HG03097 (cell line): ENCODE results near the gene KMT2D.

Experiments used
- ATAC-seq: cut with Tn5 transposase; IDR thresholded peaks from one replicate; pipeline ENCODE4 v1.9.1; 2021; ENCODE audit not compliant: unreplicated experiment, low FRiP score

The KMT2D gene, protein sequence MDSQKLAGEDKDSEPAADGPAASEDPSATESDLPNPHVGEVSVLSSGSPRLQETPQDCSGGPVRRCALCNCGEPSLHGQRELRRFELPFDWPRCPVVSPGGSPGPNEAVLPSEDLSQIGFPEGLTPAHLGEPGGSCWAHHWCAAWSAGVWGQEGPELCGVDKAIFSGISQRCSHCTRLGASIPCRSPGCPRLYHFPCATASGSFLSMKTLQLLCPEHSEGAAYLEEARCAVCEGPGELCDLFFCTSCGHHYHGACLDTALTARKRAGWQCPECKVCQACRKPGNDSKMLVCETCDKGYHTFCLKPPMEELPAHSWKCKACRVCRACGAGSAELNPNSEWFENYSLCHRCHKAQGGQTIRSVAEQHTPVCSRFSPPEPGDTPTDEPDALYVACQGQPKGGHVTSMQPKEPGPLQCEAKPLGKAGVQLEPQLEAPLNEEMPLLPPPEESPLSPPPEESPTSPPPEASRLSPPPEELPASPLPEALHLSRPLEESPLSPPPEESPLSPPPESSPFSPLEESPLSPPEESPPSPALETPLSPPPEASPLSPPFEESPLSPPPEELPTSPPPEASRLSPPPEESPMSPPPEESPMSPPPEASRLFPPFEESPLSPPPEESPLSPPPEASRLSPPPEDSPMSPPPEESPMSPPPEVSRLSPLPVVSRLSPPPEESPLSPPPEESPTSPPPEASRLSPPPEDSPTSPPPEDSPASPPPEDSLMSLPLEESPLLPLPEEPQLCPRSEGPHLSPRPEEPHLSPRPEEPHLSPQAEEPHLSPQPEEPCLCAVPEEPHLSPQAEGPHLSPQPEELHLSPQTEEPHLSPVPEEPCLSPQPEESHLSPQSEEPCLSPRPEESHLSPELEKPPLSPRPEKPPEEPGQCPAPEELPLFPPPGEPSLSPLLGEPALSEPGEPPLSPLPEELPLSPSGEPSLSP (N-terminal part only)

DNA sequence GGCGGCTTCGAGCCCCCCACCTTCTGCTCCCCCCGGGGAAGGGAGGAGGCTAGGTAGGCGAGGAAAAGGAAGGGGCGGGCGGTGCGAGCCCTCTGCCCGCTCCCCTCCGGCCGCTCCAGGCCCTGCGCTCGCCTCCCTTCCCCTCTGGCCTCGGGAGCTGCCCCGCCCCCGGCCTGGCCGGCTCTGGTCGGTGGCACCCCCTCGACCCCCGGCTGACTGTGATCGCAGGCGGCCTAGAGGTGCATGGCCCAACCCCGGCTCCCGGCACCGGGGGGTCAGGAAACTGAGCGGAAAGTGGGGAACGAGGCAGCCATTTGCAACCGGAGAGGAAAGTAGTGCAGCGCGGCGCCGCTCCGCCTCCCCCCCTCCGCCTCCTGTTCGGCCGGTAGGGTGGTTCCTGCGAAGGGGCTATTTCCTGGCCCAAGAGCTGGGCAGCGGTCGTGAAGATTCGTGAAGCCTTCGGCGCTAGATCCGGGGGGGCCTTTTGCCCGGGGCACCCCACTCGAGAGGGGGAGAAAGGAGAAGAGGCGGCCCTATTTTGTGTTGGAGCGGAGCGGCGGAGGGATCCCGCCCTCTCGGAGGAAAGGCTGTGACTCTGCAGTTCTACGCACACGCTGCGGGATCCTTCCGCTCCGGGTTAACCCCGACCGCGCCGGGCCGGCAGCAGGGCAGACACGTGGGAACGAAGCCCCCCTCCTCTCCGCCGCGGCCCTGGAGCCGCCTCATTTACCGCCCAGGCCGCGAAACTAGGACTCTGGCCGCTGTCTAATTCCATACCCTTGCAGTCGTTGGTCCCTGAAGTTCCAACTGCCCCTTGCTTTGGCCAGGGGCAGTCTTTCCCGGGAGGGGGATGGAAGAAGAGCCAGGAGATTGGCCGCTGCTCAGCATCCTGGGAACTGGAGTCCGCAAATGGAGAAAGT lies at the start of gene KMT2D:
Gene KMT2D (minus strand): TSS at position 558 of the 920 bp plus-strand sequence. CDS start 5,470 bp downstream, outside the sequence.
- peak; percentile 54 for ATAC-seq

DNA sequence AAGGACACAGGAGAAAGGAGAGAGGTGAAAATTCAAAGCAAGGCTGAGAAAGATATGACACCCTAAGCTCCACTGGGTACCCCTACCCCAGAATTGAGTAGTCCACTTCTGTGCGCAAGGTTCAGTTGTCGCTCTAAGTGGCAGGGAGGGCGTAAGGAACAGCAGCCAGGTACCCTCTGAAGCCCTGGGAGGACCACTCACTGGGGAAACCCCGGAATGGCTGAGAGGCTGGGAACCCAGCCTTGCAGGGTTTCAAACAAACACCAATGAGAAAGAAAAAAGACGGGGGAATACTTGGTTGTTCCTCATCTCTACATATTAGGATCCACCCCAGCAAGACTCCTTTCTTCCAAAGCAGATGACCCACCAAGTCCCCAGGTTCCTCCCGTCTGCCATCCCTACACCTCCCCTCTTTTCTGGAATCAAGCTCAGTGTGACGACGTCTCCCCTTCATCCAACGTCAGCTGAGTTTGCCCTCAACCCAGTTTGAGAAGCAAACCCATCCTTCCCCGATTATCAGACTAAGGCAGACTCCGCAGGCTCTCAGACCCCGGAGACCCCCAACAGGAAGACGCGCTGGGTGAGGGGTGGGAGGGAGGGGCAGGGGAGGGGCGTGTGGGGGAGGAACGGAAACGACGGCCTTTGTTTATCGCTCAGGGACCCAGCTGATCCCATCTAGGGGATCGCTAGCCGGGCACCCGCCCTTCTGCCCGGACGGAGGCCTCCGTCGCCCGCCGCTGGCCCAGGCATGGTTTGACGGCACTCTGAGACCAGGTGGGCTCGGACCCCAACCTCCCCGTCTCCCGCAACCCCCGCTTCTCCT lies 49.3 kb upstream of the KMT2D start:
- no peak for ATAC-seq

DNA sequence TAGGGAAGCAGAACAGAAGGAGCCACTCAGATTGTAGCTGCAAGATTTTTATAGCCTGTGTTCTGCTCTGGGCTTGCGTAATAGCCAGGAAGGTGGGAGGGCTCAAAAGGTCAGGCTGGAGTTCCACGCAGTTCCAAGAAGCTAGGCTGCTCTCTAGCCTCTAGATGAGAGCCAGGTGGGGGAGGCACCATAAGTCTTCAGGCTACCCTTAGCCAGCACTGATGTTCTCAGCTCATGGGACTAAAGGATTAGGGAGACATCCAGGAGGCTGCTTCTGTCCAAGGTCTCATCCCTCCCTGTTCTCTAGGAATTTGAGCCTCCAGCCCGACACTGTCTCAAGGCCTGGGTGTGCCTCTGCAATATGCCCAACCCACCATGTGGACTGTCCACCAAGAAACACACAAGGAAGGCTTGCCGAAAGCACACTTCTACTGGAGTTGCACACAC lies 48.4 kb upstream of the KMT2D start:
- no peak for ATAC-seq

DNA sequence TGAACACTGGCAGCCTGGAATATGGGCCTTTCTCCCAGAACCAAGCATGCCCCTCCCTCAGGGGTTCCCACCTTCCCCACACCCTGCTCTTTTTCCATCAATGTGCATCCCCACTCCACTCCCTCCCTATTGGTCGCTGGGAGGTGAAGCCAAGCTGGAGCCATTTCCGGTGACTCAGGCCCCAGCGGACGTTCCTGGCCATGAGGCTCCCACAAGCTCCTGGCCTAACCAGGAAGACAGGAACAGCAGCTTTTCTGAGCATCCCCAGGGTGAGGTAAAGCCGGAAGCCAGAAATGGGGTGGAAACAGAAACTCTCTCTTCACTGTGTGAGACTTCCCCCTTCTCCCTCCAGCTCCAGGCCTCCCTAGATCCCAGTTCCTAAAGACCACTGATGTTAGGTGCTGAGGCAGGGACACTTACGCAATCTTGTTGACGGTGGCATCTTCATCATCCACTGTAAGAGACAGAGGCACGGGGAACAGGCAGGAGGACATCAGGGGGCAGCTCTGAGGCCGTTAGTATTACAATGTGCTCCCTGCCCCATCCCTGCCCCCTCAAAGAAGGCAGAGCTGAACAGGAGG lies 45.0 kb upstream of the KMT2D start:
- ATAC-seq = no peak

- ATAC-seq = no peak
Measured at GRCh38 chr12:49104822-49105221, 44.2 kb upstream of the KMT2D start.

- ATAC-seq = no peak
Measured at GRCh38 chr12:49100380-49100779, 39.8 kb upstream of the KMT2D start.

DNA sequence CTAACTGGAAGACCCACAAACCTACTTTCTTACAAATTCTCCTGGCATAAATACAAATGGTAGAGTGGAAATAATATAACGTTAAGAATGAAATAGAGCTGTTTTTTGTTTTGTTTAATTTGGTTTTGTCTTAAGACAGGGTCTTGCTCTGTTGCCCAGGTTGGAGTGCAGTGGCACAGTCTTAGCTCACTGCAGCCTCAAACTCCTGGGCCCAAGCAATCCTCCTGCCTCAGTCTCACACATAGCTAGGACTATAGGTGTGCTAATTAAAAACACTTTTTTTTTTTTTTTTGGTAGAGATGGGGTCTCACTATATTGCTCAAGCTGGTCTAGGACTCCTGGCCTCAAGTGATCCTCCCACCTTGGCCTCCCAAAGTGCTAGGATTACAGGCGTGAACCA lies 38.1 kb upstream of the KMT2D start:
- ATAC-seq = no peak

DNA sequence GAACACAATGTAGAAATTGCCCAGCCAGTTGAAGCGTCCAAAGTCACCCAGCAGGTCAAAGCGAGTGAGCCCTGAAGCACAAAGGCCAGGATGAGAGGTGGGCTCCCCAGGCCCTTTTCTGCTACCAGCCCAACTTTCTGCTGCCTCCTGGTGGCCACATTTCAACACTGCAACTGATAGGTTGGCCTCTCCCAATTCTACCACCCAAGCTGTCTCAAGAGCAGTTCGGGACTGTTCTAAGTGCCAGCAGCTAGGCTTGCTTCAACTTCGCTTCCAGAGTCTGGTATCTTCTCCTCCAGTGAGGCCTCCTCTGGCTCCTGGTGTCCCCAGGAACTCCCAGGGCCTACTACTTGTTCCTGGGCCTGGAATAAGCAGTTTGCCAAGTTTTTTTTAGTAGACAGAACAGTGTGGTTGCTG lies 37.4 kb upstream of the KMT2D start:
- ATAC-seq = no peak

GRCh38 chr12:49097381-49097780 lies 36.8 kb upstream of the KMT2D start:
- ATAC-seq = no peak

DNA sequence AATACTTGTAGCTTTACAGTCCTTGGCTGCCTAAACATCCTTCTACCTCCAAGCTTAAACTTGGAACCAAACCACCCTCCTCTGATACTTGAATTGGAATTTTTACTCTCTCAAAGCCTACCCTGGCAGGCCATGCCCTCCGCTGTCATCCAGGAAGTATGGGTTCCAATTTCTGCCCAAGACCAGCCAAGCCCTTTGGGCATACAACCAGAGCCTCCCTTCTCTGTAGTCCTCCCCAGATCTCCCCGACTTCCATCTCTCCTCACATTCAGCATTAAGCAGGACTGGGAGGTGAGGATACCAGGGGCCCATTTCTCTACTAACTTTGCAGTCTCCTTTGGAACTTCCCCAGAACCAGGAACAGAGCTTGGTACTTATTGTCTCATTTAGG lies 34.4 kb upstream of the KMT2D start:
- no peak for ATAC-seq

DNA sequence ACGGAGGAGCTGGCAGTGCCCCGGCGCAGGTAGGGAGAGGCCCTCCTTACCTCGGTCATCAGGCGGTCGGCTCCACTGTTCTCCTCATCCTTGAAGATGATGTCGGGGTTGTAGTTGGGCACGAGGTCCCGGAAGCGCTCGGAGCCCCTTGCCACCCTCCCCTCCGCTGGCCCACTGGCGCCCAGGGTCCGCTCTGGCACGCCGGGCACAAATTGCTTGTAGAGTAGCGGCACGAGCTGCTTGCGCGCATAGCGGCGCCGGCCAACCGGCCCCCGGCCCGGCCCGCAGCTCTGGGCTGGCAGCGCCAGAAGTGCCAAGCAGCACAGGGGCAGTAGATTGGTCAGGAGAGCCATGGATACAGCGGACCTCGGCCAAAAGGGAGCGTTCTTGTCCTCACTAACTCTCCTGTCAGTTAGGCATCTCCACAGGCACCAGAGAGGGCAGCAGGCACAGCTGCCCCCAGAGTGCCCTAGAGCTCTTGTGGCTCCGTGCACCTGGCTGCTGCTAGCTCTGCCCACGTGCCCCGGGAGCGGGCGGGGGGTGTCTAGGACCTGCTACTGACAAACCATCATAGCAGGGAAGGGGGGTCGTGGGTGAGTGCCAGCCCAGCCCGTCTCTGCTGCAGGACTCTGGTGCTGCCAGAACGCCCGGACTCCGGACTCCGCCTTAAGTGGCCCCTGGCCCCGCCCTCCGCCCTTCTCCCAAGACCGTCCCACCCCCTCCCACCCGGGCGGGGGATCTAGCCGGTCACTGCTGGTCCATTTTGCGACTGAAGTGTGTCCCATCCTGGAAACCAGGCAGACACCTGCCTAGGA lies 33.8 kb upstream of the KMT2D start, which contains the start of gene DHH:
Gene DHH (minus strand): TSS at position 642 of the 815 bp plus-strand sequence. CDS start 289 bp downstream, at position 353.
- no peak for ATAC-seq

DNA sequence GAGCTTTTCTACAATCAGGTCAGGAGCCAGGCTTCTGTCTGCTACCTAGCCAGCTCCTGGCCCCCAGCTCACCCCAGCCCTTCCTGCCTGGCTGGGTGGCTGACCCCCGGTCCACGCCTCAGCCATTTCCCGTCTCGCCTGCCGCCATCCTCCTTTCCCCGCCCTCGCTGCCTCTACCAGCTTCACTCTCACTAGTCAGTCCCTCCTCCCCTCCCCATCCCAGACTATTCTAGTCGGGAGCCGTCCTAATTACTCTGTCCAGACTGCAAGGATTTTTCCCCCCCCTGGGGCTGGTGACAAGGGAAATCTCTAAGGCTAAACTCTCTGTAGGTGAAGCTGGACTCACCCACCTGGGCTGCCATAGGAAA lies 33.2 kb upstream of the KMT2D start:
- no peak for ATAC-seq

DNA sequence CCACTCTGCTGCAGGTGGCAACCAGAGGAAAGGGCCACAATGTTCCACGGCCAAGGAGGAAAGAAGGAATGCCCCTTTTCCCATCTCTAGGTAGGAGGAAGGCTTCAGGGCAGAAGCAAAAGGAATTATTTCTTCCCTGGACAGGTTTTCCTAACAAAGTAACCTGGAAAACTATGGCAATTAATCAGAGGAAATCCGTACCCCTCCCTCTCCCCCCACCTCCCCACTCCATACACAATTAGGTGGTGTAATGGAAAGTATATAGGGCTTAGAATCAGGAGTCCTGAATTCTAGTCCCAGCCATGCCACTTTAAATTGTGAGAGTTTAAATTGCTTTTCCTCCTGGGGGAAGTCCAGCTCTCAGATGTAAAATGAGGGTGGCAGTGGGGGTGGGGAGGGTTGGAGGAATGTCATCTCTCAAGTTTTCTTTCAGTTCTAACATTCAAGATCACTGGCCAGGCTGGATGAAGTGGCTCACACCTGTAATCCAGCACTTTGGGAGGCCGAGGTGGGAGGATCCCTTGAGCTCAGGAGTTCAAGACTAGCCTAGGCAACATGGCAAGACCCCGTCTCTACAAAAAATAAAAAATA lies 32.3 kb upstream of the KMT2D start:
- no peak for ATAC-seq

GRCh38 chr12:49092086-49092815 lies 31.7 kb upstream of the KMT2D start:
- ATAC-seq = no peak

DNA sequence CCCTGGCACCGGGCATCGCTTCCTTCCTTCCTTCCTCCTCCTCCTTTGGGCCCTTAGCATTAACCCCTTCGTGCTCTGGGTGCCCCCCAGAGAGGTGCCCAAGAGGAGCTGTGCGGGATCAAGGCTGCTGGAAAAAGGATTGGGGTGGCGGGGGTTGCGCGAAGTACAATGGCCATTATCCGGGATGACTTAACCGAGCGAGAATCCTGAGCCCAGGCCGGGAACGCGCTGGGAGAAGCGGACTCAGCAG lies 31.2 kb upstream of the KMT2D start:
- ATAC-seq = no peak

DNA sequence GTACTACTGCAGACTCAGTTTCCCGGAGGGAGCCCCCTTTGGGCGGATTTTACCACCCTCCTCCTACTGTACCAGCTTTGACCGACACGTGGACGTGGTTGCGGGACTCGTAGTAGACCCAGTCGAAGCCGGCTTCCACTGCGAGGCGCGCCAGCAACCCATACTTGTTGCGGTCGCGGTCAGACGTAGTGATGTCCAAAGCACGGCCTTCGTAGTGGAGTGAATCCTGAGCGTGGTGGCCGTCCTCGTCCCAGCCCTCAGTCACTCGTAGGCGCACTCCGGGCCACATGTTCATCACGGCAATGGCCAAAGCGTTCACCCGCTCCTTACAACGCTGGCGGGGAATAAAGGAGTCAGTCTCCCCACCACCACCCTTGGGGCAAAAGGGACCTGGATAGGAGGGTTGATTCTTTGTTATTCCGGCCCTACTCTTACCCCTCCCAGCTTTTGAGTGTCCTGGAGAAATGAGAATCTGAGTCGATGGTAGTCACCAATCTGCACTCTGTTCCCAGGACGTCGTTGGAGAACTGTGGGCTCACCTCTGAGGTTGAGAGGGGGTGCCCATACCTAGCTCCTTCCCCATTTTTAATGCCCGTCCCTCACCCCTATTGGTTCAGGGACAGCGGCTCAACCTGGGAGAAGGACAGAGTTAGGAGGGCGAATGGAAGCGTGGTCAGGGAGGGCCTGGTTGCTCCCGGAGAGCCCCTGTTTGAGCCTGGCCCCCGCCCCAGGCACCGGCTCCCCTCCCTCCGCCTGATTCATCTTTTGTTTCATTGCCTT lies 30.7 kb upstream of the KMT2D start:
- ATAC-seq = no peak
